ENCODE results near the gene PGLYRP2. TPM values are rescaled to one million over a fixed set of nuclear protein-coding genes. Genes with fewer than 3 reads are reported as not detected.

PGLYRP2 gene
- total RNA-seq, 1 experiment from 2014 or later: not detected

GRCh38 chr19:15453906-15454860 is 25.1 kb downstream of the PGLYRP2 start:
- Histone ChIP-seq H3K9me3 (ENCODE audit: control insufficient read depth in 1 of 2, insufficient read depth in 1 of 2, low read depth in 1 of 2, low read length in 2 of 2) (no peaks in the 10 kb centered on the region), H3K4me1 (ENCODE audit: control insufficient read depth in 1 of 2, insufficient read depth in 2 of 2, low read length in 2 of 2) (peaks cover 8 to 30% of the 10 kb centered on the region in 2 experiments; a peak in 3 of 4 replicates), H3K36me3 (ENCODE audit: control insufficient read depth in 1 of 2, insufficient read depth in 2 of 2, low read length in 2 of 2) (no peaks in the 10 kb centered on the region), H3K9me2 (ENCODE audit: insufficient read depth) (no peaks in the 10 kb centered on the region), H3K4me2 (ENCODE audit: low read length) (no peak overlapping the region), H3K27ac (ENCODE audit: low read depth, low read length) (no peak overlapping the region), H3K4me3 (replicated peaks in 1 of 2; ENCODE audit: low read depth in 1 of 2, low read length in 2 of 2) (no peak overlapping the region), H3K9ac (ENCODE audit: low read length) (no peak overlapping the region), H4K20me1 (ENCODE audit: insufficient read depth) (no peaks in the 10 kb centered on the region), H3K27me3 (ENCODE audit: insufficient read depth, low read length) (no peaks in the 10 kb centered on the region), H2AFZ (ENCODE audit: low read depth, low read length, poor library complexity, severe bottlenecking) (no peak overlapping the region), H3K79me2 (ENCODE audit: insufficient read depth, low read length) (no peaks in the 10 kb centered on the region)
- TF ChIP-seq TCF7L2 (IDR thresholded peaks at IDR 0.05; ENCODE audit: borderline replicate concordance, extremely low read depth, insufficient read depth, insufficient read length): no peak
- TF ChIP-seq, protein P1, sequence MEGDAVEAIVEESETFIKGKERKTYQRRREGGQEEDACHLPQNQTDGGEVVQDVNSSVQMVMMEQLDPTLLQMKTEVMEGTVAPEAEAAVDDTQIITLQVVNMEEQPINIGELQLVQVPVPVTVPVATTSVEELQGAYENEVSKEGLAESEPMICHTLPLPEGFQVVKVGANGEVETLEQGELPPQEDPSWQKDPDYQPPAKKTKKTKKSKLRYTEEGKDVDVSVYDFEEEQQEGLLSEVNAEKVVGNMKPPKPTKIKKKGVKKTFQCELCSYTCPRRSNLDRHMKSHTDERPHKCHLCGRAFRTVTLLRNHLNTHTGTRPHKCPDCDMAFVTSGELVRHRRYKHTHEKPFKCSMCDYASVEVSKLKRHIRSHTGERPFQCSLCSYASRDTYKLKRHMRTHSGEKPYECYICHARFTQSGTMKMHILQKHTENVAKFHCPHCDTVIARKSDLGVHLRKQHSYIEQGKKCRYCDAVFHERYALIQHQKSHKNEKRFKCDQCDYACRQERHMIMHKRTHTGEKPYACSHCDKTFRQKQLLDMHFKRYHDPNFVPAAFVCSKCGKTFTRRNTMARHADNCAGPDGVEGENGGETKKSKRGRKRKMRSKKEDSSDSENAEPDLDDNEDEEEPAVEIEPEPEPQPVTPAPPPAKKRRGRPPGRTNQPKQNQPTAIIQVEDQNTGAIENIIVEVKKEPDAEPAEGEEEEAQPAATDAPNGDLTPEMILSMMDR (IDR thresholded peaks at IDR 0.05 in 2 of 3, conservative IDR thresholded peaks at IDR 0.05 in 1 of 3; ENCODE audit: borderline replicate concordance in 1 of 3, insufficient read depth in 1 of 3, low read depth in 2 of 3, low read length in 2 of 3): peak in 2 of 3 experiments; percentile 48 to 54; a peak in 4 of 6 replicates
- no peak for DNase-seq (ENCODE audit: low read depth, low spot score)
- ChIA-PET CTCF (interaction anchor here (0.6 to 1.1 kb wide), 4 partner anchors 9 to 102 kb away, joined by 3 to 4 read pairs (median 3); partner anchors contain the start of gene AKAP8), POLR2A (interaction anchor here (1.1 kb wide), 2 partner anchors 9 to 35 kb away, joined by 3 read pairs; partner anchors contain the start of gene AKAP8L), RAD21 (ENCODE audit: low non-redundant PET in 1 of 2, low total read pairs in 2 of 2, uncharacterized antibody in 2 of 2, unreplicated experiment in 2 of 2) (interaction anchor here in 1 of 2 experiments (0.7 kb wide), 1 partner anchor 101 kb away, joined by 3 read pairs; no protein-coding TSS in a partner anchor)
- BruUV-seq (replicated peaks): no TSS peak
- ATAC-seq: no peak
- intact Hi-C loops (cut with micrococcal nuclease): loop anchor here (10.0 kb wide), 1 partner anchor 101 kb away; no protein-coding TSS in a partner anchor
